Natural killer cell (primary cell): ENCODE data around the gene TLE6. TPM values are rescaled to one million over a fixed set of nuclear protein-coding genes. Genes with fewer than 3 reads are reported as not detected.
"Not testable (repeated sequence)": the region's sequence is repeated elsewhere in the genome, so short reads cannot be mapped to it uniquely, and the experiment has no call there.

ENCODE experiments used
- ATAC-seq, 3 donors: fragments of 150-1000 bp in 2 of 3; fragments of 200-7000 bp in 1 of 3; cut with Tn5 transposase; 1 replicate in 1 of 3; 2 replicates in 2 of 3; pipeline ENCODE4 v1.10.0; 2021; ENCODE audit warnings: mild to moderate bottlenecking in 2 of 3, moderate library complexity in 2 of 3
- DNase-seq, 2 donors: peaks; one replicate each; pipeline versions ENCODE4 v3.0.0 to v3.0.0-alpha.2; 2013 to 2021; ENCODE audit warnings: mixed read lengths in 1 of 2
- H3K27ac ChIP-seq: one replicate; pipeline ENCODE4 v1.5.1; 2013; ENCODE audit warnings: mild to moderate bottlenecking, low read length
- H3K27me3 ChIP-seq: one replicate; pipeline ENCODE4 v1.6.1; 2013; ENCODE audit warnings: low read length; ENCODE audit not compliant: control insufficient read depth, insufficient read depth
- H3K36me3 ChIP-seq: one replicate; pipeline ENCODE4 v1.6.1; 2013; ENCODE audit warnings: low read length; ENCODE audit not compliant: control insufficient read depth, insufficient read depth
- H3K4me1 ChIP-seq: one replicate; pipeline ENCODE4 v1.6.1; 2013; ENCODE audit warnings: low read length; ENCODE audit not compliant: control insufficient read depth, insufficient read depth
- H3K4me3 ChIP-seq: one replicate; pipeline ENCODE4 v1.5.1; 2013; ENCODE audit warnings: low read length
- H3K9me3 ChIP-seq: one replicate; pipeline ENCODE4 v1.6.1; 2013; ENCODE audit warnings: low read length; ENCODE audit not compliant: control insufficient read depth, insufficient read depth
- H3K27ac Mint-ChIP-seq, 2 donors: one replicate each; pipeline ENCODE4 v1.8.0; 2022; ENCODE audit warnings: mild to moderate bottlenecking in 2 of 2, mixed read lengths in 2 of 2, moderate library complexity in 1 of 2
- H3K27me3 Mint-ChIP-seq, 2 donors: one replicate each; pipeline ENCODE4 v1.8.0; 2022; ENCODE audit warnings: low read depth in 2 of 2, mixed read lengths in 2 of 2
- H3K36me3 Mint-ChIP-seq: one replicate; pipeline ENCODE4 v1.8.0; 2022; ENCODE audit warnings: mixed read lengths
- H3K4me1 Mint-ChIP-seq, 2 donors: one replicate each; pipeline ENCODE4 v1.8.0; 2022; ENCODE audit warnings: mixed read lengths in 2 of 2
- H3K4me3 Mint-ChIP-seq: one replicate; pipeline ENCODE4 v1.8.0; 2022; ENCODE audit warnings: mild to moderate bottlenecking, moderate library complexity, mixed read lengths
- H3K9me3 Mint-ChIP-seq, 2 donors: one replicate each; pipeline ENCODE4 v1.8.0; 2022; ENCODE audit warnings: mixed read lengths in 2 of 2
- CTCF ChIP-seq: fragments of 200-600 bp; IDR thresholded peaks from one replicate; pipeline ENCODE4 v1.8.0; 2022; ENCODE audit warnings: antibody characterized with exemption
- WGBS: methylation state at CpG from one replicate; pipeline ENCODE4 v1.1.7; 2013; ENCODE audit warnings: missing lambda C conversion rate; ENCODE audit not compliant: insufficient coverage; 5-methylcytosine and 5-hydroxymethylcytosine counted together
- intact Hi-C: fragments of 100-400 bp; cut with micrococcal nuclease; formaldehyde crosslinking; loops from one replicate; pipeline ENCODE4 v1.14.2; 2022
- total RNA-seq, 4 donors: library from RNA; stranded (reverse); fragments of 120-200 nt in 1 of 4; gene quantifications; one replicate each; pipeline versions ENCODE4 v1.2.3 to v1.2.4, GENCODE V29; 2013 to 2022

Gene TLE6
- total RNA-seq, 3 donors from 2014 or later (not counting 1 experiment from before 2014, with no cell fraction given): 0.49 to 2.2 TPM; not detected in 1

- H3K4me3 Mint-ChIP-seq: no peak overlapping the region
- no peaks in the 10 kb centered on the region for H3K9me3 ChIP-seq
- no peaks in the 10 kb centered on the region for H3K36me3 ChIP-seq
- H3K4me3 ChIP-seq: no peak overlapping the region
- no peak for DNase-seq
- intact Hi-C loops: loop anchor here (10.0 kb wide), 1 partner anchor 228 kb away; the partner anchor contains the start of gene NCLN
- no peaks in the 10 kb centered on the region for H3K27me3 ChIP-seq
- H3K4me1 Mint-ChIP-seq: no peaks in the 10 kb centered on the region
- WGBS: 100% methylated on average over 4 of the region's 5 CpGs
- peaks cover 1% of the 10 kb centered on the region for H3K4me1 ChIP-seq
- no peaks in the 10 kb centered on the region for H3K27me3 Mint-ChIP-seq
- no peaks in the 10 kb centered on the region for H3K9me3 Mint-ChIP-seq
- TF ChIP-seq CTCF: no peak
- H3K36me3 Mint-ChIP-seq: no peaks in the 10 kb centered on the region
- H3K27ac ChIP-seq: no peak overlapping the region
- no peak for ATAC-seq
- H3K27ac Mint-ChIP-seq: no peak overlapping the region
Measured at GRCh38 chr19:2957160-2957559, 20.2 kb upstream of the TLE6 start.

GRCh38 chr19:2960120-2960519 lies 17.2 kb upstream of the TLE6 start:
- peaks cover 5% of the 10 kb centered on the region for H3K4me1 ChIP-seq
- Mint-ChIP-seq H3K27me3 (no peaks in the 10 kb centered on the region), H3K4me3 (no peak overlapping the region), H3K4me1 (no peaks in the 10 kb centered on the region), H3K9me3 (no peaks in the 10 kb centered on the region), H3K27ac (no peak overlapping the region), H3K36me3 (no peaks in the 10 kb centered on the region)
- H3K9me3 ChIP-seq: no peaks in the 10 kb centered on the region
- H3K27me3 ChIP-seq: no peaks in the 10 kb centered on the region
- ATAC-seq (no peak), DNase-seq (no peak)
- WGBS: 93% methylated on average over 12 of the region's 12 CpGs
- H3K4me3 ChIP-seq: no peak overlapping the region
- no peak for TF ChIP-seq CTCF
- intact Hi-C loops: no loop called here
- H3K27ac ChIP-seq: no peak overlapping the region
- no peaks in the 10 kb centered on the region for H3K36me3 ChIP-seq

DNA sequence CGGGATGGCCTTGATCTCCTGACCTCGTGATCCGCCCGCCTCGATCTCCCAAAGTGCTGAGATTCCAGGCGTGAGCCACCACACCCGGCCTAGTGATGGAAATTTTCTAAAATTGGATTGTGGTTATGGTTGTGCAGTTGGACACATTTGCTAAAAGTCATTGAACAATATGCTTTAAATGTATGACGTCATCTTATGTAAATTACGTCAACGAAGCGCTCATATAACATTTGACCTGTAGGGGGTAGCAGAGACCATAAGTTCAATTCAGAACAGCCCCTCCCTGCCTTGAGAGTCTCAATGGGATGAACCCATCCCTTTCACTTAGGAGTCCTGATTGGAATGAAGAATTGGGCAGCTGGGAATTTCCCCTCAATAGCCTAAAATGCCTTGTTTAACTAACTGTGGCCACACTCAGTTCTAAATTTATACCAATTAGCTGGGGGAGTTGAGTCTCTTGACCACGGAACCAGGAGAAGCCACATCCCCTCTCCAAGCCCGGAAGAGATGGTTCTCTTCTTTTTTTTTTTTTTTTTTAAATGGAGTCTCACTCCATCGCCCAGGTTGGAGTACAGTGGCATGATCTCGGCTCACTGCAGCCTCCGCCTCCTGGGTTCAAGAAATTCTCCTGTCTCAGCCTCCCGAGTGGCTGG lies 15.2 kb upstream of the TLE6 start:
- H3K4me3 ChIP-seq: no peak overlapping the region
- peak; percentile 87 to 99 (median 95) for ATAC-seq
- intact Hi-C loops: loop anchor here (1.0 kb wide), 3 partner anchors 142 to 201 kb away; no protein-coding TSS in a partner anchor
- no peak overlapping the region for H3K4me3 Mint-ChIP-seq
- 41% methylated on average over 17 of the region's 17 CpGs for WGBS
- H3K27me3 Mint-ChIP-seq: no peaks in the 10 kb centered on the region
- H3K4me1 ChIP-seq: peaks cover 9% of the 10 kb centered on the region
- H3K9me3 Mint-ChIP-seq: no peaks in the 10 kb centered on the region
- peak; percentile 79 for TF ChIP-seq CTCF
- H3K36me3 ChIP-seq: no peaks in the 10 kb centered on the region
- H3K27ac ChIP-seq: no peak overlapping the region
- no peaks in the 10 kb centered on the region for H3K36me3 Mint-ChIP-seq
- no peaks in the 10 kb centered on the region for H3K4me1 Mint-ChIP-seq
- peak overlapping the region; percentile 67 to 78 for H3K27ac Mint-ChIP-seq
- peak; percentile 28 to 93 for DNase-seq
- H3K9me3 ChIP-seq: no peaks in the 10 kb centered on the region
- H3K27me3 ChIP-seq: no peaks in the 10 kb centered on the region

- Mint-ChIP-seq H3K27ac (no peak overlapping the region), H3K27me3 (no peaks in the 10 kb centered on the region), H3K9me3 (no peaks in the 10 kb centered on the region), H3K36me3 (no peaks in the 10 kb centered on the region), H3K4me3 (no peak overlapping the region), H3K4me1 (no peaks in the 10 kb centered on the region)
- 87% methylated on average over 4 of the region's 5 CpGs for WGBS
- no peaks in the 10 kb centered on the region for H3K27me3 ChIP-seq
- ATAC-seq (no peak), DNase-seq (no peak)
- no peaks in the 10 kb centered on the region for H3K9me3 ChIP-seq
- peaks cover 9% of the 10 kb centered on the region for H3K4me1 ChIP-seq
- intact Hi-C loops: no loop called here
- no peak for TF ChIP-seq CTCF
- no peak overlapping the region for H3K27ac ChIP-seq
- no peaks in the 10 kb centered on the region for H3K36me3 ChIP-seq
- H3K4me3 ChIP-seq: no peak overlapping the region
Measured at GRCh38 chr19:2963122-2963521, 14.2 kb upstream of the TLE6 start.

DNA sequence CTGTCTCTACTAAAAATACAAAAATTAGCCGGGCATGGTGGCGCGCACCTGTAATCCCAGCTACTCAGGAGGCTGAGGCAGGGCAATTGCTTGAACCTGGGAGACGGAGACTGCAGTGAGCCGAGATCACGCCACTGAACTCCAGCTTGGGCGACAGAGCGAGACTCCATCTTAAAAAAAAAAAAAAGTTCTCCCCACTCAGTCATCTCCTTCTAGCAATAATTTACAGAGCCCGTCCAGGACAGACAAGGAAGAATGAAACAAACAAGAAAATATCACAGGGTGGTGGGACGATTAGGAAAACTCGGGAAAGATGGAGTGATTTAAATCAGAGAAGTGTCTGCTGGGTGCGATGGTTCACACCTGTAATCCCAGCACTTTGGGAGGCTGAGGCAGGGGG lies 13.7 kb upstream of the TLE6 start:
- H3K27me3 Mint-ChIP-seq, H3K4me1 Mint-ChIP-seq, H3K27ac ChIP-seq, DNase-seq, ATAC-seq, H3K27me3 ChIP-seq, H3K4me1 ChIP-seq, H3K4me3 Mint-ChIP-seq, H3K4me3 ChIP-seq, H3K36me3 ChIP-seq, H3K36me3 Mint-ChIP-seq, H3K27ac Mint-ChIP-seq, H3K9me3 Mint-ChIP-seq, intact Hi-C loops, H3K9me3 ChIP-seq: not testable (repeated sequence)
- 90% methylated on average over 11 of the region's 12 CpGs for WGBS
